H1 (cell line): ENCODE results near the gene NEGR1. TPM values are rescaled to one million over a fixed set of nuclear protein-coding genes. Genes with fewer than 3 reads are reported as not detected.

ENCODE experiments used
- CHD2 ChIP-seq: IDR thresholded peaks from 2 replicates; pipeline ENCODE4 v1.6.1; 2012; ENCODE audit warnings: low read length, improper control_type of control experiment
- POLR2AphosphoS5 ChIP-seq: IDR thresholded peaks from 2 replicates; pipeline ENCODE4 v1.6.1; 2011; ENCODE audit warnings: low read depth, low read length
- SP4 ChIP-seq: IDR thresholded peaks from 2 replicates; pipeline ENCODE4 v1.6.1; 2012; ENCODE audit warnings: low read length, inconsistent platforms
- polyA plus RNA-seq, 7 experiments: library from polyadenylated mRNA; depleted of rRNA in 3 of 7; stranded (reverse) in 5 of 7; unstranded in 2 of 7; fragments of >200 nt in 5 of 7; fragments of 200-250 nt in 2 of 7; gene quantifications; 1 replicate in 5 of 7; 2 replicates in 1 of 7; 4 replicates in 1 of 7; pipeline versions ENCODE4 v1.2.1 to v1.2.3, GENCODE V29; 2011 to 2013; ENCODE audit warnings: missing spikeins in 2 of 7, mixed read lengths in 2 of 7
- total RNA-seq: library from RNA; stranded (reverse); fragmentation: NEBNext Ultra II Directional; extraction: Animal tissue kit (Norgen Biotek cat#: 25700); gene quantifications from 2 replicates; pipeline ENCODE4 v1.2.1, GENCODE V29; 2021

Gene NEGR1
- total and polyA plus RNA-seq, 2 of the 8 experiments (the other 6 are each of a cell fraction or from before 2014, with no cell fraction given): 0.71 to 1.3 TPM

- TF ChIP-seq CHD2 (no peak), POLR2AphosphoS5 (no peak), SP4 (no peak)
- TF ChIP-seq, all 59 proteins: peak for 0
These were observed 331.8 kb downstream of the NEGR1 start (continued) for GRCh38 chr1:71950579-71950978.
